OCI-LY3 (cell line): ENCODE measurements around the gene ELAVL4.

Experiments
- H2AFZ ChIP-seq: fragments of 200-600, 300-600 bp; shearing (Covaris generic); 2 replicates; pipeline ENCODE4 v1.6.0; 2014; ENCODE audit warnings: antibody characterized with exemption, low read depth, low read length
- H3K27ac ChIP-seq: fragments of 200-600, 300-600 bp; sonication (generic); 2 replicates; pipeline ENCODE4 v1.5.1; 2014; ENCODE audit warnings: mild to moderate bottlenecking, low read length, moderate library complexity, mixed read lengths
- H3K27me3 ChIP-seq: fragments of 200-600, 300-600 bp; sonication (generic); 2 replicates; pipeline ENCODE4 v1.6.1; 2014; ENCODE audit warnings: low read depth, low read length, mixed read lengths
- H3K36me3 ChIP-seq: fragments of 200-600, 300-600 bp; sonication (generic); replicated peaks from 2 replicates; pipeline ENCODE3; 2014; ENCODE audit warnings: low read depth, low read length, mixed read lengths
- H3K4me1 ChIP-seq: fragments of 300-600, 200-600 bp; sonication (generic); 2 replicates; pipeline ENCODE4 v1.6.1; 2014; ENCODE audit warnings: low read length, mixed read lengths
- H3K4me2 ChIP-seq: fragments of 200-600, 300-600 bp; sonication (generic); 2 replicates; pipeline ENCODE4 v1.6.1; 2014; ENCODE audit warnings: low read length, mixed read lengths
- H3K4me3 ChIP-seq: fragments of 300-600, 200-600 bp; sonication (generic); 2 replicates; pipeline ENCODE4 v1.5.1; 2014; ENCODE audit warnings: antibody characterized with exemption, mild to moderate bottlenecking, low read length, moderate library complexity
- H3K79me2 ChIP-seq: fragments of 300-600, 200-600 bp; shearing (Covaris generic); 2 replicates; pipeline ENCODE4 v1.6.1; 2014; ENCODE audit warnings: mild to moderate bottlenecking, low read length, mixed read lengths
- H3K9ac ChIP-seq: fragments of 300-600, 200-600 bp; shearing (Covaris generic); 2 replicates; pipeline ENCODE4 v1.6.0; 2014; ENCODE audit warnings: mild to moderate bottlenecking, low read length, moderate library complexity
- H3K9me3 ChIP-seq: fragments of 200-600, 300-600 bp; shearing (Covaris generic); 2 replicates; pipeline ENCODE4 v1.6.1; 2014; ENCODE audit warnings: low read length, mixed read lengths; ENCODE audit not compliant: insufficient read depth
- H4K20me1 ChIP-seq: fragments of 200-600, 300-600 bp; sonication (generic); 2 replicates; pipeline ENCODE4 v1.6.1; 2016; ENCODE audit warnings: low read length, mixed read lengths; ENCODE audit not compliant: insufficient read depth
- EZH2phosphoT487 ChIP-seq: fragments of 200-600 bp; shearing (Covaris generic); IDR thresholded peaks from 2 replicates; pipeline ENCODE4 v1.6.1; 2018; ENCODE audit warnings: antibody characterized with exemption, mixed run types, low read depth
- TF ChIP-seq, protein P1 (sequence below): fragments of 200-600, 300-600 bp; sonication (generic); IDR thresholded peaks from 2 replicates; pipeline ENCODE4 v1.5.1; 2014; ENCODE audit warnings: antibody characterized with exemption, low read length, low read depth

The ELAVL4 gene

DNA sequence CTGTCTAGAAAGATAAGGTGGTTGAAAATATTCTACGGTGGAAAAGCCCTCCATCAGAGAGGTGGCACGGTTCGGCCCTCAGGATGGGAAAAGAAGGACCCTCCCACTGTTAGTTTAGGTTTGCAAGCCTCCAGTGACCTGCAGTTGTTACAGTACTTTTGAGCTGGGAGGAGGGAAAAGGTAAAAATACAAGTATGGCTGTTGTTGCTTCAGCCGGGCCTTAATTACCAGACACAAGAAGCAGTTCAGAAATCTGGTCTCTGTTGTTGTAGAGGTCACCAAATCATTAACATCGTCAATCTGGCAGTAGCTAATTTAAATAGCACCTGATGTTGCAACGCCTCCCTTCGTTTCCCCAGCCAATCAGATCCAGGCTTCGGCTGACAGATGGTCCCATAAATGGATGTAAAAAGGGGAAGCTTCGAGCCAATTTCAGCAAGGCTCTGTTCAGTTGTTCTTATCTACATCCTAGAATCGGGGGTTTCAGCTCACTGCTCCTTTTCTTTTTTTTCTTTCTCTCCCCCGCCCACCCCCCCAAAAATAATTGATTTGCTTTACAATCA, at the start of gene ELAVL4:
Gene ELAVL4, plus strand, starts transcription at position 424 of the 563 bp plus-strand sequence. CDS start 270 bp downstream, outside the sequence.
- Histone ChIP-seq H3K4me1 (peaks cover 12% of the 10 kb centered on the region), H3K9me3 (no peaks in the 10 kb centered on the region), H3K4me3 (no peak within 1 kb of the TSS), H3K27ac (no peak within 1 kb of the TSS), H3K4me2 (no peak within 1 kb of the TSS), H3K36me3 (no peaks in the 10 kb centered on the region), H4K20me1 (no peaks in the 10 kb centered on the region), H3K27me3 (peaks cover 20% of the 10 kb centered on the region), H3K9ac (no peak within 1 kb of the TSS), H3K79me2 (no peaks in the 10 kb centered on the region), H2AFZ (no peak within 1 kb of the TSS)
- TF ChIP-seq EZH2phosphoT487 = no peak
- TF ChIP-seq, protein P1, sequence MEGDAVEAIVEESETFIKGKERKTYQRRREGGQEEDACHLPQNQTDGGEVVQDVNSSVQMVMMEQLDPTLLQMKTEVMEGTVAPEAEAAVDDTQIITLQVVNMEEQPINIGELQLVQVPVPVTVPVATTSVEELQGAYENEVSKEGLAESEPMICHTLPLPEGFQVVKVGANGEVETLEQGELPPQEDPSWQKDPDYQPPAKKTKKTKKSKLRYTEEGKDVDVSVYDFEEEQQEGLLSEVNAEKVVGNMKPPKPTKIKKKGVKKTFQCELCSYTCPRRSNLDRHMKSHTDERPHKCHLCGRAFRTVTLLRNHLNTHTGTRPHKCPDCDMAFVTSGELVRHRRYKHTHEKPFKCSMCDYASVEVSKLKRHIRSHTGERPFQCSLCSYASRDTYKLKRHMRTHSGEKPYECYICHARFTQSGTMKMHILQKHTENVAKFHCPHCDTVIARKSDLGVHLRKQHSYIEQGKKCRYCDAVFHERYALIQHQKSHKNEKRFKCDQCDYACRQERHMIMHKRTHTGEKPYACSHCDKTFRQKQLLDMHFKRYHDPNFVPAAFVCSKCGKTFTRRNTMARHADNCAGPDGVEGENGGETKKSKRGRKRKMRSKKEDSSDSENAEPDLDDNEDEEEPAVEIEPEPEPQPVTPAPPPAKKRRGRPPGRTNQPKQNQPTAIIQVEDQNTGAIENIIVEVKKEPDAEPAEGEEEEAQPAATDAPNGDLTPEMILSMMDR = no peak

DNA sequence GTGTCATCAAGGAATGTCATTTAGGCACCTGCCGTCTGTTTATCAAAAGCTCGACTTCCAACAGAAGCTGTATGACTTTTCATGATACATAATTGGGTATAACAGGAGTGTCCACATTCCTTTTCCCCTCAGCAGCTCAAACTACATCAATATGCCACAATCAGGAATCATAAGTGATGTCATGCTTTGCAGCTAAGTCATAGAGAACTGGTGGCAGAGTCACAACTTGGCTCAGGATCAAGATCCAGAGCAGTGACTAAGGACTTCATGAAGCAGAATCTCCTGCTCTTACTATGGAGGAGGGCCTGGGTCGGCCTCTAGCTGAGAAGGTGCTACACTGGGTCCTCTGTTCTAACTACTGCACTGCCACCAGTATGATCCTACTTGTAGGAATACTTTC, 48.4 kb upstream of the ELAVL4 start:
- H3K4me3 ChIP-seq = no peak overlapping the region

DNA sequence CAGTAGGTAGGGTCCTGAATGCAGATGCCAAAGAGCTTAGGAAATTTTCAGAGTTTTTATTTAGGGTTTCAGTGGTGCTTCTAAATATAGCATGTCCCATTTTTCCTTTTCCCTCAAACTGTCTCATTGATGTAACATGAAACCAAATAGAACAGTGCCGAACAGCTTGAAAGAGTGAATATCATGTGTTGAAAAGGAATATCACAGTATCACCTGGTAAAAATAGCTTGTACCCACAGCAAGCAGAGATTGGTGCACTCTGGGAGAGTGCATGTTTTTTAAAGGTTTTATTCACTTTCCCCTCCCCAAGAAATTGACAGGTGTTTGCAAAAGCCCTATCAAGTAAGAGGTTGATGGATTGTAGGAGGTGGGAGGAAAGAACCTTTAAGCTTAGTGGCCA, 41.9 kb upstream of the ELAVL4 start:
- H4K20me1 ChIP-seq = no peaks in the 10 kb centered on the region
- no peaks in the 10 kb centered on the region for H3K9me3 ChIP-seq
- H2AFZ ChIP-seq = no peak overlapping the region
- no peaks in the 10 kb centered on the region for H3K4me1 ChIP-seq
- no peaks in the 10 kb centered on the region for H3K79me2 ChIP-seq
- H3K4me3 ChIP-seq = no peak overlapping the region
- no peaks in the 10 kb centered on the region for H3K36me3 ChIP-seq
- H3K4me2 ChIP-seq = no peak overlapping the region
- H3K27me3 ChIP-seq = no peaks in the 10 kb centered on the region
- TF ChIP-seq EZH2phosphoT487 = no peak
- TF ChIP-seq, protein P1 = no peak
- H3K27ac ChIP-seq = no peak overlapping the region
- no peak overlapping the region for H3K9ac ChIP-seq

More for the DNA sequence above, 48.4 kb upstream of the ELAVL4 start:
- no peak for TF ChIP-seq EZH2phosphoT487
- TF ChIP-seq, protein P1 = no peak
- Histone ChIP-seq H3K4me2 (no peak overlapping the region), H3K27me3 (no peaks in the 10 kb centered on the region), H3K9ac (no peak overlapping the region), H3K27ac (no peak overlapping the region), H3K9me3 (no peaks in the 10 kb centered on the region), H3K4me1 (no peaks in the 10 kb centered on the region), H2AFZ (no peak overlapping the region), H4K20me1 (no peaks in the 10 kb centered on the region), H3K79me2 (no peaks in the 10 kb centered on the region), H3K36me3 (no peaks in the 10 kb centered on the region)

DNA sequence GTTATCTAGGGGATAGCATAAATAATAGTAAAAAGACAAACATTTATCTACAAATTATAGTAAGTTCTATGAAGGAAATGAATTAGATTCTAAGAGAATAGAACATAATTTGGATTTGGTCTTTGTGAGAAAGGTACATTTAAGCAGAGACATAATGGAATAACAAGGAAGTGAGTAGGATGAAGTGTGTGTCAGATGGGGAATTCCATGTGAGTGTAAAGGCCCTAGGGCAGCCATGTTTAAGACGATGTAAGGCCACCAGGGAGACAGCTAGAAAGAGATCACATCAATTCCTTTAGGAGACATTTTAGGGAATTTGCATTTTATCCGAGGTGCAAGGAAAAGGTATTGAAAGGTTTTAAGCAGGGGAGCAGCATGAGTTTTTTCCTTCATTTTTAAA, 33.8 kb upstream of the ELAVL4 start:
- Histone ChIP-seq H3K4me1 (no peaks in the 10 kb centered on the region), H3K9ac (no peak overlapping the region), H3K4me3 (no peak overlapping the region), H3K36me3 (no peaks in the 10 kb centered on the region), H3K4me2 (no peak overlapping the region), H3K79me2 (no peaks in the 10 kb centered on the region), H3K27ac (no peak overlapping the region), H2AFZ (no peak overlapping the region), H3K9me3 (no peaks in the 10 kb centered on the region), H3K27me3 (no peaks in the 10 kb centered on the region), H4K20me1 (no peaks in the 10 kb centered on the region)
- TF ChIP-seq EZH2phosphoT487 = no peak
- TF ChIP-seq, protein P1 = no peak
